T-helper 22 cell (primary cell): ENCODE measurements around the gene SLC15A4.
"Not testable (repeated sequence)": the region's sequence is repeated elsewhere in the genome, so short reads cannot be mapped to it uniquely, and the experiment has no call there.

ENCODE experiments used
- DNase-seq: peaks from one replicate; pipeline ENCODE4 v3.0.0-alpha.2; 2020; ENCODE audit warnings: low read depth

SLC15A4 gene

DNA sequence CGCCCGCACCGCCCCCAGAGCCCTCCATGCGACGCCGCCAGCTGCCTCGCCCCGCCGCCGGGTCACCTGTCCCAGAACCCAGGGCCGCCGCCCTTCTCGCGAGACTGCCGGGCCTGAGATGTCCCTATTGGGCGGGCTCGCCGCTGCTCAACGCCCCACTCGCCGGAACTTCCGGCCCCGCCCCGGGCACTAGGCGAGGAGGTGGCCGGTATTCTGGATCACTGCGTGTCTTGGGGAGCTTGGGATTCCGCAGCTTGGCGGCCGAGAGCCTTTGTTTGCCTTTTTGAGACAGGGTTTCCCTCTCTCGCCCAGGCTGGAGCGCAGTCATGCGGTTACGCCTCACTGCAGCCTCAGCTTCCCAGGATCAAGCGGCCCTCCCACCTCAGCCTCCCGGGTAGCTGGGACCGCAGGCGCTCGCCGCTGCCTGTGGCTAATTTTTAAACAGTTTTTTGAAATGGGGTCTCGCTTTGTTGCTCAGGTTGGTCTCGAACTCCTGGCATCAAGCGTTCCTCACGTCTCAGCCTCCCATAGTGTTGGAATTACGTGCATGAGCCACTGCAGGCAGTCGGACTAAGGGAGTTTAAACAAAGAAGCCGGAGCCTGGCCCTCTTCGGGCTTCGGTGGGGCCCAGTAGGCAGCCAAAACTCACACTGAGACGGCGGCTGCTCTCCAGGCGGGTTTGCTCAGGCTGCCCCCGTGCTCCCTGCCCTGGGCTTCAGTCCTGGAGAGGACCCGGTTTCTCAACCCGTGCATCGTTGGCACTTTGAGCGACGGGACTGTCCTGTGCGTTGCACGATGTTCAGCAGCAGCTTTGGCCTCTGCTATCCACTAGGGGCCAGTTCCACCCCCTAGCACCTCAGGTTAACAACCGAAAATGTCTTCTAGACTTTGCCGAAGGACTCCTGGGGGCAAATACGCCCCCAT, at the start of gene SLC15A4:
Gene SLC15A4, minus strand, starts transcription at position 43 of the 924 bp plus-strand sequence. Its CDS starts 15 bp downstream, at position 28.
- peak; percentile 75 for DNase-seq

GRCh38 chr12:128872303-128872702, 48.5 kb upstream of the SLC15A4 start:
- DNase-seq, result no peak

GRCh38 chr12:128871516-128871892, 47.7 kb upstream of the SLC15A4 start:
- no peak for DNase-seq

GRCh38 chr12:128867466-128867865, 43.7 kb upstream of the SLC15A4 start:
- no peak for DNase-seq

DNA sequence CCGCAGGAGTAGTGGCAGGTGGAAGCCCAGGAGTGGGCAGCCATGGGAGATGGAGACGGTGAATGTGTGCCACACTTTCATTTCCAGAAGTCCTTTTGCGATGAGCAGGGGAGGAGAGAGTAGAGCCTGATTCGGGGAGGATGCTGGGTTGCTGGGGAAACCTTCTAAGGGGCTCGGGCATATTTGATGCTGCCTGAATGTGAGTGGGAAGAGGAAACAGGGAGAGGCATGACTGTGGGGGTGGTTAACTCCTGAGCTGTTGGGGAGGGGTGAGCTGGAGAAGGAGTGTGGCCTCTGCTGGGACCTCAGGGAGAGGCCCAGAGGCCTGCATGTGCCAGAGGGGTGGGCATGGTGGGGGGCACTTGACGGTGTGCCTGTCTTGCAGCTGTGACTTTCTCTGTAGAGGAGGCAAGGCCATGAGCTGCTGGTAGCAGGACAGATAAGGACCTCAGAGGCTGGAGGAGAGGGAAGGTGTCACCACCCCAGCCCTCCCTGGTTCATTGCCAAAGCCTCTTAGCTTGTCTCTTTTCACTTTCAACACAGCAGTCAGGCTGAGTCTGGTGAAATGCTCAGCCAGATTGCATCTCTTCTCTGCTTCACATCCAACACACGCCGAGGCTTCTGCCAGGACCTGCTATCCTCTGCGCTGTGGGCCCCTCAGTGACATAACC, 40.9 kb upstream of the SLC15A4 start:
- DNase-seq, result no peak

GRCh38 chr12:128863957-128864356, 40.2 kb upstream of the SLC15A4 start:
- no peak for DNase-seq

- no peak for DNase-seq
Measured at GRCh38 chr12:128861226-128862016, 37.7 kb upstream of the SLC15A4 start.

GRCh38 chr12:128859311-128859710, 35.6 kb upstream of the SLC15A4 start:
- no peak for DNase-seq

GRCh38 chr12:128857133-128857763, 33.5 kb upstream of the SLC15A4 start:
- no peak for DNase-seq

- no peak for DNase-seq
Measured at GRCh38 chr12:128856791-128857078, 33.0 kb upstream of the SLC15A4 start.

DNA sequence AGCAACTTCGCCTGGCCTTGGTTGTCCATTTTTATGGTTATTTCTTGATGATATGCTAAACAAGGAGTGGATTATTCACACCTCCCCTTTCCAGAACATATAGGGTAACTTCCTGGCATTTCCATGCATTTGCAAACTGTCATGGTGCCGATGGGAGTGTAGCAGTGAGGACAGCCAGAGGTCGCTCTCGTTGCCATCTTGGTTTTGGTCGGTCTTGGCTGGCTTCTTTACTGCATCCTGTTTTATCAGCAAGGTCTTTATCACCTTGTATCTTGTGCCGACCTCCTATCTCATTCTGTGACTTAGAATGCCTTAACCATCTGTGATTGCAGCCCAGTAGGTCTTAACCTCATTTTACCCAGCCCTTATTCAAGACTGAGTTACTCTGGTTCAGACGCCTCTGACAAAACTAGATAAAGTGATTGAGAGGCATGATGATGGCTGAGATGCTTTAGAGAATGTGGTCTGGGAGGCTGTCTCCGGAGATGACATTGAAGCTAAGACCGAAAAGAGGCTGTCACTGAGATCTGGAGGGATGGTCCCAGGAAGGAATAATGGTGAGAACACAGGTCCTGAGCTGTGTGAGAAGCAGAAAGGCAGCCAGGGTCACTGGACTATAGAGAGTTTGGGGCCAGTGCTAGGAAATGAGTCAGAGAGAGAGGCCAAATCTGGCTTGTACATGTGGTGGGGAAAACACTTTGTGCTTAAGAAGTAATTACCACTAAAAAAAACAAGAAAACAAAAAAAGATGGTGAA, 32.5 kb upstream of the SLC15A4 start:
- no peak for DNase-seq

GRCh38 chr12:128853600-128854197, 29.9 kb upstream of the SLC15A4 start:
- no peak for DNase-seq

- DNase-seq, result no peak
Measured at GRCh38 chr12:128852885-128853599, 29.3 kb upstream of the SLC15A4 start, which contains the start of gene GLT1D1. GLT1D1 (plus strand) TSS chr12:128853478; CDS start chr12:128853582, 104 bp downstream.

GRCh38 chr12:128852026-128852698, 28.4 kb upstream of the SLC15A4 start:
- no peak for DNase-seq

DNA sequence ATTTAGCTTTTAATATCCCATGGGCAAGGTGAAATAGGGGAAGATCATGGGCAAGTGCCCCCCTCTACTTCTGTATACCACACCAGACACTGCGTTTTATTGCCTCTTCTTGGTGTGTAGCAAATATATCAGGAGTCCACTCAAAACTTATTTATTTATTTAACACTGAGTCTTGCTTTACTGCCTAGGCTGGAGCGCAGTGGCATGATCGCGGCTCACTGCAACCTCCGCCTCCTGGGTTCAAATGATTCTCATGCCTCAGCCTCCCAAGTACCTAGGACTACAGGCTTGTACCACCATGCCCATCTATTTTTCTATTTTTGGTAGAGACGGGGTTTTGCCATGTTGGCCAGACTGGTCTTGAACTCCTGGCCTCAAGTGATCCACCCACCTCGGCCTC, 27.7 kb upstream of the SLC15A4 start:
- DNase-seq, result not testable (repeated sequence)

DNA sequence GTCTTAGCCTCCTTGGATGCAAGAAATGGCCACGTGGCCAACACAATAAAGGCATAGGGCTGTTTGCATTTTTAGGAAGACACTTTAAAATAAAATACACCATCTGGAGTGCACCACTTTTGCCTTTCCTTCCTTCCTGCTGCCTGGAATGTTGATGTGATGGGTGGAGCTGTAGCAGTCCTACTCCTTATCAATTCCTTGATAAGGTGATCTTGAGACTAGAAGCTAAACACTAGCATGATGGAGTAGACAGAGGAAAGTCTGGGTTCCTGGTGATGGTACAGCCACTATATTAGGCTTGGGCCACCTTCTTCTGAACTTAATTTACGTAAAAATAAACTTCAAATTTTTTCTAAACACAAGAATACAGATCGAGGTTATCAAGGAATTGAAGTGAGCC, 26.6 kb upstream of the SLC15A4 start:
- DNase-seq, result no peak

- not testable (repeated sequence) for DNase-seq
Measured at GRCh38 chr12:128849806-128850205, 26.0 kb upstream of the SLC15A4 start.

- DNase-seq, result no peak
Measured at GRCh38 chr12:128848371-128848770, 24.6 kb upstream of the SLC15A4 start.

DNA sequence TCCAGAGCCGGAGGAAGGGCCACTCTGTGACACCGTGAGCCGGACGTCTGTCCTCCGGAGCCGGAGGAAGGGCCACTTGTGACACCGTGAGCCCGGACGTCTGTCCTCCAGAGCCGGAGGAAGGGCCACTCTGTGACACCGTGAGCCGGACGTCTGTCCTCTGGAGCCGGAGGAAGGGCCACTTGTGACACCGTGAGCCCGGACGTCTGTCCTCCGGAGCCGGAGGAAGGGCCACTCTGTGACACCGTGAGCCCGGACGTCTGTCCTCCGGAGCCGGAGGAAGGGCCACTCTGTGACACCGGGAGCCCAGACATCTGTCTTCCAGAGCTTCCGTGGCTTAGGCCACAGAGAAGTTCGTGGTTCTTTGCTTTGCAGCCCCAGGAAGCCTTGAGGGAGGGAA, 22.9 kb upstream of the SLC15A4 start:
- not testable (repeated sequence) for DNase-seq
